H9 (cell line): Measurements from ENCODE around the gene VWC2L. TPM values are rescaled to one million over a fixed set of nuclear protein-coding genes. Genes with fewer than 3 reads are reported as not detected.

Experiments
- DNase-seq: peaks from one replicate; pipeline ENCODE4 v3.0.0-alpha.2; 2017
- H2AFZ ChIP-seq: one replicate; pipeline ENCODE4 v1.6.1; 2013; ENCODE audit warnings: mild to moderate bottlenecking, low read length, control low read depth, moderate library complexity
- H2AK5ac ChIP-seq: 2 replicates; pipeline ENCODE4 v1.6.1; 2013; ENCODE audit warnings: low read length, control low read depth, mixed read lengths; ENCODE audit not compliant: insufficient read length
- H2BK120ac ChIP-seq: one replicate; pipeline ENCODE4 v1.6.1; 2013; ENCODE audit warnings: low read depth, mild to moderate bottlenecking, low read length, control low read depth, inconsistent platforms; ENCODE audit not compliant: poor library complexity, severe bottlenecking
- H2BK12ac ChIP-seq: 2 replicates; pipeline ENCODE4 v1.6.1; 2013; ENCODE audit warnings: low read length, control low read depth, mixed read lengths, low read depth; ENCODE audit not compliant: insufficient read length
- H2BK15ac ChIP-seq: 2 replicates; pipeline ENCODE4 v1.6.1; 2013; ENCODE audit warnings: low read depth, low read length, control low read depth
- H2BK20ac ChIP-seq: one replicate; pipeline ENCODE4 v1.6.1; 2013; ENCODE audit warnings: low read depth, mild to moderate bottlenecking, low read length, control low read depth, inconsistent platforms; ENCODE audit not compliant: poor library complexity, severe bottlenecking
- H2BK5ac ChIP-seq: 2 replicates; pipeline ENCODE4 v1.6.1; 2013; ENCODE audit warnings: low read length, control low read depth, mixed read lengths; ENCODE audit not compliant: insufficient read length
- H3K14ac ChIP-seq: 2 replicates; pipeline ENCODE4 v1.6.1; 2013; ENCODE audit warnings: low read length, control low read depth; ENCODE audit not compliant: insufficient read depth
- H3K18ac ChIP-seq: 2 replicates; pipeline ENCODE4 v1.6.1; 2013; ENCODE audit warnings: low read depth, mild to moderate bottlenecking, mixed read lengths, low read length, control low read depth; ENCODE audit not compliant: insufficient read length
- H3K23ac ChIP-seq: 2 replicates; pipeline ENCODE4 v1.6.1; 2013; ENCODE audit warnings: low read length, control low read depth, mixed read lengths, low read depth; ENCODE audit not compliant: insufficient read length
- H3K23me2 ChIP-seq: 2 replicates; pipeline ENCODE4 v1.6.1; 2013; ENCODE audit warnings: low read depth, mild to moderate bottlenecking, mixed read lengths, low read length, control low read depth; ENCODE audit not compliant: insufficient read length, poor library complexity, severe bottlenecking
- H3K27ac ChIP-seq: 2 replicates; pipeline ENCODE4 v1.5.1; 2013; ENCODE audit warnings: low read length, control low read depth, mixed read lengths, low read depth; ENCODE audit not compliant: insufficient read length
- H3K27me3 ChIP-seq: 2 replicates; pipeline ENCODE4 v1.6.1; 2013; ENCODE audit warnings: low read length, control low read depth, inconsistent platforms; ENCODE audit not compliant: insufficient read depth
- H3K4ac ChIP-seq: 2 replicates; pipeline ENCODE4 v1.6.1; 2013; ENCODE audit warnings: low read depth, mild to moderate bottlenecking, control low read depth, inconsistent platforms, low read length, moderate library complexity
- H3K4me1 ChIP-seq: 2 replicates; pipeline ENCODE4 v1.6.1; 2013; ENCODE audit warnings: low read length, control low read depth, inconsistent platforms; ENCODE audit not compliant: insufficient read depth
- H3K4me2 ChIP-seq: 2 replicates; pipeline ENCODE4 v1.6.1; 2013; ENCODE audit warnings: low read length, control low read depth, mixed read lengths; ENCODE audit not compliant: insufficient read length, insufficient read depth
- H3K56ac ChIP-seq: 2 replicates; pipeline ENCODE4 v1.6.1; 2013; ENCODE audit warnings: low read depth, mild to moderate bottlenecking, mixed read lengths, low read length, control low read depth; ENCODE audit not compliant: insufficient read length
- H3K79me1 ChIP-seq: 2 replicates; pipeline ENCODE4 v1.6.1; 2013; ENCODE audit warnings: low read depth, mild to moderate bottlenecking, moderate library complexity, low read length, control low read depth, inconsistent platforms; ENCODE audit not compliant: insufficient read depth, poor library complexity, severe bottlenecking
- H3K79me2 ChIP-seq: 2 replicates; pipeline ENCODE4 v1.6.1; 2013; ENCODE audit warnings: low read length, control low read depth, inconsistent platforms; ENCODE audit not compliant: insufficient read depth
- H3K9ac ChIP-seq: 2 replicates; pipeline ENCODE4 v1.6.1; 2013; ENCODE audit warnings: low read length, control low read depth, mixed read lengths; ENCODE audit not compliant: insufficient read length; ENCODE audit errors: extremely low read depth
- H3K9me3 ChIP-seq: one replicate; pipeline ENCODE4 v1.6.1; 2013; ENCODE audit warnings: low read depth, low read length, inconsistent platforms; ENCODE audit not compliant: control insufficient read depth
- H3T11ph ChIP-seq: one replicate; pipeline ENCODE4 v1.6.1; 2013; ENCODE audit warnings: mild to moderate bottlenecking, low read length, control low read depth, inconsistent platforms
- H4K20me1 ChIP-seq: one replicate; pipeline ENCODE4 v1.6.1; 2013; ENCODE audit not compliant: control insufficient read depth, insufficient read length, insufficient read depth
- H4K5ac ChIP-seq: 2 replicates; pipeline ENCODE4 v1.6.1; 2013; ENCODE audit warnings: low read depth, mild to moderate bottlenecking, mixed read lengths, low read length, control low read depth; ENCODE audit not compliant: insufficient read length
- H4K8ac ChIP-seq: replicated peaks from 2 replicates; pipeline ENCODE4 v1.6.1; 2013; ENCODE audit warnings: low read length, control low read depth, mixed read lengths, low read depth; ENCODE audit not compliant: insufficient read length
- H4K91ac ChIP-seq: 2 replicates; pipeline ENCODE4 v1.6.1; 2013; ENCODE audit warnings: low read depth, mild to moderate bottlenecking, moderate library complexity, mixed read lengths, low read length, control low read depth; ENCODE audit not compliant: insufficient read length
- H3K27ac Mint-ChIP-seq, 3 experiments: 2 replicates in 2 of 3; 3 replicates in 1 of 3; pipeline ENCODE4 v1.8.0; 2020 to 2021; ENCODE audit warnings: mixed read lengths in 3 of 3, mild to moderate bottlenecking in 1 of 3, moderate library complexity in 1 of 3
- H3K27me3 Mint-ChIP-seq: 2 replicates; pipeline ENCODE4 v1.8.0; 2021; ENCODE audit warnings: low read depth, mild to moderate bottlenecking, moderate library complexity, mixed read lengths
- H3K36me3 Mint-ChIP-seq, 3 experiments: 2 replicates in 2 of 3; 3 replicates in 1 of 3; pipeline ENCODE4 v1.8.0; 2020 to 2021; ENCODE audit warnings: low read depth in 3 of 3, mixed read lengths in 3 of 3; ENCODE audit not compliant: insufficient read depth in 1 of 3
- H3K4me1 Mint-ChIP-seq, 2 experiments: 2 replicates each; pipeline ENCODE4 v1.8.0; 2020; ENCODE audit warnings: mixed read lengths in 2 of 2
- H3K4me3 Mint-ChIP-seq, 2 experiments: 2 replicates in 1 of 2; 3 replicates in 1 of 2; pipeline ENCODE4 v1.8.0; 2020 to 2021; ENCODE audit warnings: mild to moderate bottlenecking in 2 of 2, mixed read lengths in 2 of 2, moderate library complexity in 1 of 2
- H3K9me3 Mint-ChIP-seq, 2 experiments: 2 replicates in 1 of 2; 3 replicates in 1 of 2; pipeline ENCODE4 v1.8.0; 2020; ENCODE audit warnings: mild to moderate bottlenecking in 2 of 2, mixed read lengths in 2 of 2, moderate library complexity in 1 of 2
- CTCF ChIP-seq: fragments of 200-600 bp; sonication (generic); conservative IDR thresholded peaks from 3 replicates; pipeline ENCODE4 v1.8.0; 2021; ENCODE audit warnings: antibody characterized with exemption, mild to moderate bottlenecking
- WGBS: extraction: QIAGEN DNeasy Blood & Tissue Kit; methylation state at CpG from one replicate; pipeline ENCODE4 v1.1.7; 2013; ENCODE audit warnings: missing lambda C conversion rate, low lambda C conversion rate, mixed read lengths; ENCODE audit not compliant: insufficient read length; ENCODE audit errors: extremely low coverage; 5-methylcytosine and 5-hydroxymethylcytosine counted together
- total RNA-seq: library from RNA; stranded (reverse); gene quantifications from 2 replicates; pipeline ENCODE4 v1.2.1, GENCODE V29; 2021

Gene VWC2L
- total RNA-seq, 1 experiment from 2014 or later = not detected

DNA sequence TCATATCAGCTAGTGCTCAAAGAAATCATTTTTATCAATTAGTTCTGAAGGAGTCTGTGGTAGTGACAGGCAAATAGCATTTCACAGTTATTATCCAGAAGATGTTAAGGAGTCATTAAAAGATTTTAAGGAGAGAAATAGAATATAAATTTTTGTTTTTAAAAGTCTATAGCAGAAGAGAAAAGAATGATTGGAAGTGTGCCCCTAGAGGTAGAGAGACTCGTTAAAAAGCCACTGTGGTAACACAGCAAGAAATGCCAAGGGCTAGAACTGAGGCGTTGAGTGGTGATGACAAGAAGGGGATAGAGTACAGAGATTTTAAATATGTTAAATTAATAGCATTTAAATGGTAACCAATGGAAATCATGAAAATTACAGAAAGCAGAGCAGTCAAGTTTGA lies 78.3 kb downstream of the VWC2L start:
- H4K91ac ChIP-seq = no peak overlapping the region

More for the DNA sequence above, 78.3 kb downstream of the VWC2L start:
- no peaks in the 10 kb centered on the region for H3K9me3 ChIP-seq
- H3K27ac ChIP-seq = no peak overlapping the region
- no peak overlapping the region for H3K23ac ChIP-seq
- no CpG with 5 or more reads among the region's 2 CpGs for WGBS
- no peak overlapping the region for H4K5ac ChIP-seq
- Mint-ChIP-seq H3K4me1 (no peaks in the 10 kb centered on the region), H3K27me3 (no peaks in the 10 kb centered on the region), H3K27ac (no peak overlapping the region), H3K9me3 (peaks cover 4 to 6% of the 10 kb centered on the region in 2 experiments; a peak in 4 of 5 replicates), H3K4me3 (no peak overlapping the region), H3K36me3 (0 out of 7 replicates have a peak, but pooled peaks cover 0 to 4% (median 0%) of the 10 kb centered on the region in 3 experiments)
- H2AK5ac ChIP-seq = no peak overlapping the region
- no peak overlapping the region for H3K4ac ChIP-seq
- no peak overlapping the region for H3K18ac ChIP-seq
- H3K9ac ChIP-seq = no peak overlapping the region
- H3K4me1 ChIP-seq = no peaks in the 10 kb centered on the region
- H3K27me3 ChIP-seq = no peaks in the 10 kb centered on the region
- no peaks in the 10 kb centered on the region for H4K20me1 ChIP-seq
- no peak overlapping the region for H3K4me2 ChIP-seq
- H2BK15ac ChIP-seq = no peak overlapping the region
- no peak overlapping the region for H2BK20ac ChIP-seq
- H3K79me2 ChIP-seq = no peaks in the 10 kb centered on the region
- H2BK12ac ChIP-seq = no peak overlapping the region
- H3K23me2 ChIP-seq = no peaks in the 10 kb centered on the region
- peak; percentile 56 for TF ChIP-seq CTCF
- no peaks in the 10 kb centered on the region for H3K79me1 ChIP-seq
- H3K14ac ChIP-seq = no peak overlapping the region
- H3K56ac ChIP-seq = no peak overlapping the region
- no peak overlapping the region for H3T11ph ChIP-seq
- DNase-seq = no peak
- no peak overlapping the region for H4K8ac ChIP-seq
- H2BK5ac ChIP-seq = no peak overlapping the region
- H2AFZ ChIP-seq = no peak overlapping the region
- H2BK120ac ChIP-seq = no peak overlapping the region
